Dendritic cell treated with granulocyte-macrophage colony-stimulating factor and Interleukin-4, amounts not matched to agents 40 ng/mL and 50 ng/mL, for 4 days (primary cell): ENCODE results near the gene TMEM45B.
"Not testable (repeated sequence)": the region's sequence is repeated elsewhere in the genome, so short reads cannot be mapped to it uniquely, and the experiment has no call there.

Experiments used
- H3K27ac Mint-ChIP-seq: one replicate; pipeline ENCODE4 v1.8.0; 2022; ENCODE audit warnings: mild to moderate bottlenecking, mixed read lengths
- H3K27me3 Mint-ChIP-seq: one replicate; pipeline ENCODE4 v1.8.0; 2022; ENCODE audit warnings: mild to moderate bottlenecking, mixed read lengths
- H3K36me3 Mint-ChIP-seq: one replicate; pipeline ENCODE4 v1.8.0; 2022; ENCODE audit warnings: low read depth, mixed read lengths
- H3K4me1 Mint-ChIP-seq: one replicate; pipeline ENCODE4 v1.8.0; 2022; ENCODE audit warnings: low read depth, mixed read lengths
- H3K4me3 Mint-ChIP-seq: one replicate; pipeline ENCODE4 v1.8.0; 2022; ENCODE audit warnings: mild to moderate bottlenecking, moderate library complexity, mixed read lengths
- H3K9me3 Mint-ChIP-seq: one replicate; pipeline ENCODE4 v1.8.0; 2022; ENCODE audit warnings: mixed read lengths
- intact Hi-C: fragments of 100-400 bp; cut with micrococcal nuclease; formaldehyde crosslinking; loops from one replicate; pipeline ENCODE4 v1.15.0; 2022

Gene TMEM45B

GRCh38 chr11:129847361-129847760 is 31.7 kb downstream of the TMEM45B start:
- H3K27me3 Mint-ChIP-seq, H3K4me3 Mint-ChIP-seq, H3K9me3 Mint-ChIP-seq, intact Hi-C loops, H3K27ac Mint-ChIP-seq: not testable (repeated sequence)
- Mint-ChIP-seq H3K36me3 (peaks cover 36% of the 10 kb centered on the region), H3K4me1 (peaks cover 10% of the 10 kb centered on the region)

- H3K36me3 Mint-ChIP-seq = peaks cover 49% of the 10 kb centered on the region
- intact Hi-C loops = no loop called here
Observed at GRCh38 chr11:129849447-129850130, 33.9 kb downstream of the TMEM45B start.

GRCh38 chr11:129852125-129852740 is 36.6 kb downstream of the TMEM45B start:
- H3K9me3 Mint-ChIP-seq = no peaks in the 10 kb centered on the region
- H3K4me1 Mint-ChIP-seq = peaks cover 4% of the 10 kb centered on the region
- H3K27ac Mint-ChIP-seq = no peak overlapping the region
- intact Hi-C loops = no loop called here
- peaks cover 63% of the 10 kb centered on the region for H3K36me3 Mint-ChIP-seq
- no peak overlapping the region for H3K4me3 Mint-ChIP-seq
- H3K27me3 Mint-ChIP-seq = no peaks in the 10 kb centered on the region

More at GRCh38 chr11:129849447-129850130, 33.9 kb downstream of the TMEM45B start:
- no peaks in the 10 kb centered on the region for H3K27me3 Mint-ChIP-seq
- no peaks in the 10 kb centered on the region for H3K9me3 Mint-ChIP-seq
- no peak overlapping the region for H3K27ac Mint-ChIP-seq
- H3K4me1 Mint-ChIP-seq = peaks cover 13% of the 10 kb centered on the region
- H3K4me3 Mint-ChIP-seq = no peak overlapping the region

- H3K27ac Mint-ChIP-seq = peak overlapping the region; percentile 52
- no peak overlapping the region for H3K4me3 Mint-ChIP-seq
- no peaks in the 10 kb centered on the region for H3K27me3 Mint-ChIP-seq
- H3K36me3 Mint-ChIP-seq = peaks cover 77% of the 10 kb centered on the region
- intact Hi-C loops = no loop called here
- peaks cover 4% of the 10 kb centered on the region for H3K4me1 Mint-ChIP-seq
- H3K9me3 Mint-ChIP-seq = no peaks in the 10 kb centered on the region
Observed at GRCh38 chr11:129853518-129854231, 38.0 kb downstream of the TMEM45B start.

- no peak overlapping the region for H3K4me3 Mint-ChIP-seq
- H3K9me3 Mint-ChIP-seq = no peaks in the 10 kb centered on the region
- intact Hi-C loops = no loop called here
- H3K36me3 Mint-ChIP-seq = peaks cover 84% of the 10 kb centered on the region
- H3K4me1 Mint-ChIP-seq = peaks cover 4% of the 10 kb centered on the region
- H3K27me3 Mint-ChIP-seq = no peaks in the 10 kb centered on the region
- no peak overlapping the region for H3K27ac Mint-ChIP-seq
Observed at GRCh38 chr11:129854232-129854805, 38.7 kb downstream of the TMEM45B start.

- peaks cover 4% of the 10 kb centered on the region for H3K4me1 Mint-ChIP-seq
- H3K27me3 Mint-ChIP-seq = no peaks in the 10 kb centered on the region
- no peaks in the 10 kb centered on the region for H3K9me3 Mint-ChIP-seq
- intact Hi-C loops = no loop called here
- H3K36me3 Mint-ChIP-seq = peaks cover 85% of the 10 kb centered on the region
- H3K4me3 Mint-ChIP-seq = no peak overlapping the region
- no peak overlapping the region for H3K27ac Mint-ChIP-seq
Observed at GRCh38 chr11:129855086-129855485, 39.4 kb downstream of the TMEM45B start.

- no peak overlapping the region for H3K4me3 Mint-ChIP-seq
- H3K27ac Mint-ChIP-seq = no peak overlapping the region
- intact Hi-C loops = no loop called here
- H3K4me1 Mint-ChIP-seq = peaks cover 4% of the 10 kb centered on the region
- no peaks in the 10 kb centered on the region for H3K9me3 Mint-ChIP-seq
- H3K27me3 Mint-ChIP-seq = no peaks in the 10 kb centered on the region
- H3K36me3 Mint-ChIP-seq = peaks cover 84% of the 10 kb centered on the region
Observed at GRCh38 chr11:129856036-129856435, 40.4 kb downstream of the TMEM45B start.

- no peak overlapping the region for H3K4me3 Mint-ChIP-seq
- H3K4me1 Mint-ChIP-seq = peaks cover 17% of the 10 kb centered on the region
- intact Hi-C loops = no loop called here
- H3K9me3 Mint-ChIP-seq = no peaks in the 10 kb centered on the region
- peaks cover 96% of the 10 kb centered on the region for H3K36me3 Mint-ChIP-seq
- H3K27me3 Mint-ChIP-seq = no peaks in the 10 kb centered on the region
- H3K27ac Mint-ChIP-seq = no peak overlapping the region
Observed at GRCh38 chr11:129861702-129862522, 46.3 kb downstream of the TMEM45B start.

GRCh38 chr11:129864811-129865210 is 49.2 kb downstream of the TMEM45B start:
- H3K27me3 Mint-ChIP-seq = no peaks in the 10 kb centered on the region
- intact Hi-C loops = no loop called here
- no peaks in the 10 kb centered on the region for H3K9me3 Mint-ChIP-seq
- H3K27ac Mint-ChIP-seq = no peak overlapping the region
- H3K36me3 Mint-ChIP-seq = peaks cover 92% of the 10 kb centered on the region
- H3K4me1 Mint-ChIP-seq = peaks cover 25% of the 10 kb centered on the region
- no peak overlapping the region for H3K4me3 Mint-ChIP-seq

GRCh38 chr11:129865701-129866100 is 50.1 kb downstream of the TMEM45B start:
- Mint-ChIP-seq H3K27me3 (no peaks in the 10 kb centered on the region), H3K4me3 (no peak overlapping the region), H3K4me1 (peaks cover 25% of the 10 kb centered on the region), H3K36me3 (peaks cover 92% of the 10 kb centered on the region), H3K27ac (no peak overlapping the region), H3K9me3 (no peaks in the 10 kb centered on the region)
- intact Hi-C loops = no loop called here

- Mint-ChIP-seq H3K27ac (no peak overlapping the region), H3K4me1 (peaks cover 25% of the 10 kb centered on the region), H3K36me3 (peaks cover 94% of the 10 kb centered on the region), H3K27me3 (no peaks in the 10 kb centered on the region), H3K9me3 (no peaks in the 10 kb centered on the region), H3K4me3 (no peak overlapping the region)
- intact Hi-C loops = no loop called here
Observed at GRCh38 chr11:129866311-129866710, 50.7 kb downstream of the TMEM45B start.

GRCh38 chr11:129868626-129869025 is 53.0 kb downstream of the TMEM45B start:
- H3K9me3 Mint-ChIP-seq, intact Hi-C loops, H3K4me3 Mint-ChIP-seq, H3K27ac Mint-ChIP-seq, H3K27me3 Mint-ChIP-seq: not testable (repeated sequence)
- Mint-ChIP-seq H3K4me1 (peaks cover 25% of the 10 kb centered on the region), H3K36me3 (peaks cover 94% of the 10 kb centered on the region)

- peaks cover 94% of the 10 kb centered on the region for H3K36me3 Mint-ChIP-seq
- H3K4me1 Mint-ChIP-seq = peaks cover 8% of the 10 kb centered on the region
- H3K4me3 Mint-ChIP-seq = no peak overlapping the region
- intact Hi-C loops = no loop called here
- no peak overlapping the region for H3K27ac Mint-ChIP-seq
- no peaks in the 10 kb centered on the region for H3K27me3 Mint-ChIP-seq
- H3K9me3 Mint-ChIP-seq = no peaks in the 10 kb centered on the region
Observed at GRCh38 chr11:129871914-129872313, 56.3 kb downstream of the TMEM45B start.
